ENCODE measurements around the gene MANF. TPM values are rescaled to one million over a fixed set of nuclear protein-coding genes. Genes with fewer than 3 reads are reported as not detected.
"Not testable (repeated sequence)": the region's sequence is repeated elsewhere in the genome, so short reads cannot be mapped to it uniquely, and the experiment has no call there.

Gene MANF
- total and polyA plus RNA-seq, 9 donors, result 18.4 to 105 (median 43.4) TPM

DNA sequence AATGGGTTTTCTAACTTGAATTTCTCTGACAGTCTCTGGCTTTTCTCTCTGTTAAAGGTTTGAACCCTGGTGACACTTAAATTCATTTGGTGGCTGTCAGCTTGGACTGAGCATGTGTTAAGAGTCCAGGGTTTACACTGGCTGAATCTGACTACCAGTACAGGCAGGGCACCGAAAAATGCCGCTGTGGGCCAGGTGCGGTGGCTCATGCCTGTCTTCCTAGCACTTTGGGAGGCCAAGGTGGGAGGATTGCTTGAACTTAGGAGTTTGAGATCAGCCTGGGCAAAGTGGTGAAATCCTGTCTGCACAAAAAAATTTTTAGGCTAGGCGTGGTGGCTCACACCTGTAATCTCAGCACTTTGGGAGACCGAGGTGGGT, 1.8 kb downstream of the MANF start:
- Histone ChIP-seq H3K4me1 (ENCODE audit: insufficient read depth) (peaks cover 6% of the 10 kb centered on the region), H3K27ac (no peak overlapping the region), H3K9me3 (no peaks in the 10 kb centered on the region), H3K36me3 (no peaks in the 10 kb centered on the region), H3K4me3 (no peak overlapping the region), H3K27me3 (no peaks in the 10 kb centered on the region)
- WGBS, 3 donors, result 85 to 90% (median 85%) methylated on average over 5 of the region's 5 CpGs
- TF ChIP-seq POLR2A (IDR thresholded peaks at IDR 0.05) (no peak), EP300 (IDR thresholded peaks at IDR 0.05) (no peak)
- TF ChIP-seq, protein P1, sequence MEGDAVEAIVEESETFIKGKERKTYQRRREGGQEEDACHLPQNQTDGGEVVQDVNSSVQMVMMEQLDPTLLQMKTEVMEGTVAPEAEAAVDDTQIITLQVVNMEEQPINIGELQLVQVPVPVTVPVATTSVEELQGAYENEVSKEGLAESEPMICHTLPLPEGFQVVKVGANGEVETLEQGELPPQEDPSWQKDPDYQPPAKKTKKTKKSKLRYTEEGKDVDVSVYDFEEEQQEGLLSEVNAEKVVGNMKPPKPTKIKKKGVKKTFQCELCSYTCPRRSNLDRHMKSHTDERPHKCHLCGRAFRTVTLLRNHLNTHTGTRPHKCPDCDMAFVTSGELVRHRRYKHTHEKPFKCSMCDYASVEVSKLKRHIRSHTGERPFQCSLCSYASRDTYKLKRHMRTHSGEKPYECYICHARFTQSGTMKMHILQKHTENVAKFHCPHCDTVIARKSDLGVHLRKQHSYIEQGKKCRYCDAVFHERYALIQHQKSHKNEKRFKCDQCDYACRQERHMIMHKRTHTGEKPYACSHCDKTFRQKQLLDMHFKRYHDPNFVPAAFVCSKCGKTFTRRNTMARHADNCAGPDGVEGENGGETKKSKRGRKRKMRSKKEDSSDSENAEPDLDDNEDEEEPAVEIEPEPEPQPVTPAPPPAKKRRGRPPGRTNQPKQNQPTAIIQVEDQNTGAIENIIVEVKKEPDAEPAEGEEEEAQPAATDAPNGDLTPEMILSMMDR (IDR thresholded peaks at IDR 0.05), result no peak
- intact Hi-C loops (cut with DNase I), result loop anchor here in 3 of 4 donors (5.0 to 10.0 kb wide), 4 partner anchors 288 to 775 kb away; partner anchors contain the start of genes CISH (in 2 of the 3), MAPKAPK3 (in 2 of the 3) and TEX264 (in 1 of the 3)
- DNase-seq, result no peak

DNA sequence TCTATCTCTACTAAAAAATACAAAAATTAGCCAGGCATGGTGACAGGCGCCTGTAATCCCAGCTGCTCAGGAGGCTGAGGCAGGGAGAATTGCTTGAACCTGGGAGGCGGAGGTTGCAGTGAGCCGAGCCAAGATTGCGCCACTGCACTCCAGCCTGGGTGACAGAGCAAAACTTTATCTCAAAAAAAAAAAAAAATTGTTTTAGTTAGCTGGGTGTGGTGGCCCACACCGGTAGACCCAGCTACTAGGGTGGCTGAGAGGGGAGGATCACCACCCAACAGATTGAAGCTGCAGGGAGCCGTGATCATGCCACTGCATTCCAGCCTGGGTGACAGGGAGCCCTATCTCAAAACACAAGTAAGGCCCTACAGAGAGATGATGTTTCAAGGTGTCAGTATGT, 2.2 kb downstream of the MANF start:
- H3K4me1 ChIP-seq (ENCODE audit: insufficient read depth), result peaks cover 10% of the 10 kb centered on the region
- H3K36me3 ChIP-seq, H3K27ac ChIP-seq, H3K27me3 ChIP-seq, H3K9me3 ChIP-seq, DNase-seq, H3K4me3 ChIP-seq: not testable (repeated sequence)
- intact Hi-C loops (cut with DNase I), result loop anchor here in 3 of 4 donors (5.0 to 10.0 kb wide), 4 partner anchors 288 to 775 kb away; partner anchors contain the start of genes CISH (in 2 of the 3), MAPKAPK3 (in 2 of the 3) and TEX264 (in 1 of the 3)
- WGBS, 3 donors, result 75 to 85% (median 84%) methylated on average over 6 of the region's 6 CpGs

DNA sequence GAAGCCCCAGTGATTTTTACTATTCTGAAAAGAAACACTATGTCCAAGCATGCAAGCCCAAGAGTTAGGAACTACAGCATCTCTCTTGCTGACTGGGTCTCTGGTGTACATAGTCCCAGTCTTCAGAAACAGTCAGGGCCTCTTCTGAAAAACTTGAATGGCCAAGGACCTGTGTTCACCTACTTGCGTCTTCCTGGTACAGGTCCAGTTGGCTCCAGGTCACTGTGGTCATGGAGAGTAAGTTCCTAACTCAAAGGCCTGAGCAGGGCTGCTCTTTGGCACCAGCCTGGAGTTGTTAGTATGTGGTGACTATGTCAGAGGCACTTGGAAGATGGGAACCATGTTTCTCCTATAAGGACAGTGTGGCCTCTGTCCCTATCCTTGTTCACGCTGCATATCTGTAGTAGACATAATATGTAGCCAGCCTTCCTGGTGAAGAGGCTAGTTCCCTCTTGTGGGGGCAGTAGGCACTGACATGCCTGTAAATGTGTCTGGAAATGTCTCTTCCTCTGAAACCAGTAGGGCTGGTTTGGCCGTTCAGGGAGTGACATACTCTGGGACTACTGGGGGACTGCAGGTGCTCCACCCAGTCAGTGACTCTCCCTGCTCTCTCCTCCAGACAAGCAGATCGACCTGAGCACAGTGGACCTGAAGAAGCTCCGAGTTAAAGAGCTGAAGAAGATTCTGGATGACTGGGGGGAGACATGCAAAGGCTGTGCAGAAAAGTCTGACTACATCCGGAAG, 3.4 kb downstream of the MANF start:
- H3K4me3 ChIP-seq, result no peak overlapping the region
- H3K27me3 ChIP-seq, result no peaks in the 10 kb centered on the region
- no peak overlapping the region for H3K27ac ChIP-seq
- intact Hi-C loops (cut with DNase I), result loop anchor here in 3 of 4 donors (5.0 to 10.0 kb wide), 4 partner anchors 286 to 776 kb away; partner anchors contain the start of genes CISH (in 2 of the 3), MAPKAPK3 (in 2 of the 3) and TEX264 (in 1 of the 3)
- peaks cover 13% of the 10 kb centered on the region for H3K4me1 ChIP-seq (ENCODE audit: insufficient read depth)
- TF ChIP-seq POLR2A (IDR thresholded peaks at IDR 0.05) (no peak), EP300 (IDR thresholded peaks at IDR 0.05) (no peak)
- TF ChIP-seq, protein P1 (IDR thresholded peaks at IDR 0.05), result no peak
- H3K9me3 ChIP-seq, result no peaks in the 10 kb centered on the region
- 71 to 87% (median 72%) methylated on average over 6 of the region's 6 CpGs for WGBS, 3 donors
- no peak for DNase-seq
- H3K36me3 ChIP-seq, result no peaks in the 10 kb centered on the region

DNA sequence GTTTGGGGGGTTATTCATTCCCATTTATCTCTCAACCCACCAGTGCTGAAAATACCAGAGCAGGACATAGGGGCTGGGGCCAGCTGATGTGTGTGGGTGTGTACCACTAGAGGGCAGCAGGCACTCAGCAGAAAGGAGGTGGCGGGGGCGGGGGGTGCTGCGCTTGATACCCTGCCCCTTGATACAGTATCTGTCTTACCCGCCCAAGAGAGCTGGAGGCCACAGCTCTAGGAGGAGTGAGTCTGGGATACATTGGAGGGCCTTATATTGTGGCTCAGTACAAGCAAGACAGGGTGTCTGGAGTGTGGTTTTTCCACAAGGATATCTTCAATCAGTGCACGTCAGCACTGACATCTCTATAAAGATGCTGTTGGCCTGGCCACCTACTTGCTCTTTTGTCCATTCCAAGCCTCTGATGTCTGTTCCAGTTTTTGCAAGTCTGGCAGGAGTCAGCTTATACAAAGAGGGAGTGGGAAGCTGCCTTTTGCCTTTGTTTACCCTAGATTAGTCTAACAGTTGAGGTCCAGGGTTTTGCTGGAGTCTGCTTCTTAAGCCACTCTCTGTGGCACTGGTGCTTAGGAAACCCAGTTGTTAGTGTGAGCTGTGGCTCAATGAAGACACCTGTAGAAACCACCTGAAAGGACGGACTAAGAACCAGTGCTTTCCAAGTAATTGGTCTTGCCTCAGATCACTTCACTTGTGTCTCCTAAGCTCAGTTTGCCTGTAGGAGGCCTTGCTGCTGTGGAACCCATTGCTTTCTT, 4.5 kb downstream of the MANF start:
- no peak overlapping the region for H3K27ac ChIP-seq
- intact Hi-C loops (cut with DNase I), result loop anchor here (5.0 to 10.0 kb wide), 7 partner anchors 283 to 777 kb away; partner anchors contain the start of genes MAPKAPK3 (in 3 of the 4), CISH (in 2 of the 4) and TEX264 (in 2 of the 4)

More for the DNA sequence above, 4.5 kb downstream of the MANF start:
- 61 to 78% (median 64%) methylated on average over 6 of the region's 6 CpGs for WGBS, 3 donors
- H3K27me3 ChIP-seq, result no peaks in the 10 kb centered on the region
- no peak for DNase-seq
- TF ChIP-seq, protein P1 (IDR thresholded peaks at IDR 0.05), result no peak
- TF ChIP-seq POLR2A (IDR thresholded peaks at IDR 0.05), result no peak
- TF ChIP-seq EP300 (IDR thresholded peaks at IDR 0.05), result no peak
- H3K36me3 ChIP-seq, result no peaks in the 10 kb centered on the region
- no peak overlapping the region for H3K4me3 ChIP-seq
- H3K4me1 ChIP-seq (ENCODE audit: insufficient read depth), result peaks cover 15% of the 10 kb centered on the region
- no peaks in the 10 kb centered on the region for H3K9me3 ChIP-seq

Data from ovary (tissue), 9 donors.